Suppressor macrophage (primary cell): ENCODE results near the gene ENDOG.
"Not testable (repeated sequence)": the region's sequence is repeated elsewhere in the genome, so short reads cannot be mapped to it uniquely, and the experiment has no call there.

ENCODE experiments used
- DNase-seq, 4 experiments: peaks; one replicate each; pipeline ENCODE4 v3.0.0-alpha.2; 2020 to 2022
- total RNA-seq, 17 experiments: gene quantifications; one replicate each; lab custom pipeline; 2026; ENCODE audit warnings: mixed read lengths in 6 of 17, inconsistent platforms in 3 of 17; lab: John Stamatoyannopoulos, UW

ENDOG gene
- total RNA-seq, result 2.0 to 16.3 (median 7.0) reads per million in 17 experiments

- DNase-seq, result peak; percentile 99 to 100 (median 99)
Observed at GRCh38 chr9:128818099-128818838, at the start of gene ENDOG. Gene ENDOG, plus strand, starts transcription at chr9:128818500. Its CDS starts 185 bp downstream, at chr9:128818685.

GRCh38 chr9:128768606-128769005 lies 49.7 kb upstream of the ENDOG start:
- no peak for DNase-seq

- no peak for DNase-seq
Observed at GRCh38 chr9:128770286-128771030, 47.8 kb upstream of the ENDOG start.

- DNase-seq, result peak in 3 of 4 experiments; percentile 18 to 40 (median 21)
Observed at GRCh38 chr9:128771094-128771721, 47.1 kb upstream of the ENDOG start.

- DNase-seq, result peak; percentile 95 to 98 (median 96)
Observed at GRCh38 chr9:128771745-128772519, 46.4 kb upstream of the ENDOG start, which contains the start of gene ZER1. Gene ZER1, minus strand, starts transcription at chr9:128771927. Its CDS starts 16,362 bp downstream, at chr9:128755565.

- DNase-seq, result no peak
Observed at GRCh38 chr9:128773049-128773448, 45.3 kb upstream of the ENDOG start.

GRCh38 chr9:128774804-128775203 lies 43.5 kb upstream of the ENDOG start:
- DNase-seq, result no peak

GRCh38 chr9:128780093-128780492 lies 38.2 kb upstream of the ENDOG start:
- not testable (repeated sequence) for DNase-seq

- DNase-seq, result peak in 1 of 4 experiments; percentile 17
Observed at GRCh38 chr9:128781187-128782070, 36.9 kb upstream of the ENDOG start.

GRCh38 chr9:128782669-128783068 lies 35.6 kb upstream of the ENDOG start:
- no peak for DNase-seq

- no peak for DNase-seq
Observed at GRCh38 chr9:128785427-128785826, 32.9 kb upstream of the ENDOG start.

GRCh38 chr9:128786681-128787601 lies 31.4 kb upstream of the ENDOG start, which contains the start of gene TBC1D13:
Gene TBC1D13, plus strand, starts transcription at chr9:128787253. Its CDS starts 101 bp downstream, at chr9:128787354.
- DNase-seq, result peak; percentile 87 to 94 (median 91)

GRCh38 chr9:128787659-128788058 lies 30.6 kb upstream of the ENDOG start:
- DNase-seq, result peak; percentile 11 to 52 (median 30)

GRCh38 chr9:128788445-128788844 lies 29.9 kb upstream of the ENDOG start:
- DNase-seq, result no peak

GRCh38 chr9:128790536-128790935 lies 27.8 kb upstream of the ENDOG start:
- no peak for DNase-seq

- DNase-seq, result no peak
Observed at GRCh38 chr9:128792134-128792533, 26.2 kb upstream of the ENDOG start.

GRCh38 chr9:128792978-128793686 lies 25.2 kb upstream of the ENDOG start:
- DNase-seq, result no peak

- not testable (repeated sequence) for DNase-seq
Observed at GRCh38 chr9:128794961-128795360, 23.3 kb upstream of the ENDOG start.

- DNase-seq, result no peak
Observed at GRCh38 chr9:128798896-128799295, 19.4 kb upstream of the ENDOG start.
